KOPT-K1 (cell line): ENCODE data around the gene GTF2H2C.
"Not testable (repeated sequence)": the region's sequence is repeated elsewhere in the genome, so short reads cannot be mapped to it uniquely, and the experiment has no call there.

Experiments used
- H3K27ac ChIP-seq: fragments of 200-600 bp; sonication (generic); 2 replicates; pipeline ENCODE4 v1.5.1; 2016; ENCODE audit warnings: antibody characterized with exemption, mild to moderate bottlenecking, low read depth, low read length; ENCODE audit not compliant: poor library complexity, severe bottlenecking
- H3K36me3 ChIP-seq: fragments of 200-600 bp; sonication (generic); 2 replicates; pipeline ENCODE4 v1.5.1; 2017; ENCODE audit warnings: antibody characterized with exemption, mild to moderate bottlenecking, low read length, moderate library complexity; ENCODE audit not compliant: insufficient read depth
- H3K9me3 ChIP-seq: fragments of 200-600 bp; sonication (generic); 2 replicates; pipeline ENCODE4 v1.5.1; 2017; ENCODE audit warnings: antibody characterized with exemption, low read length, mild to moderate bottlenecking; ENCODE audit not compliant: insufficient read depth, poor library complexity, severe bottlenecking

GTF2H2C gene

GRCh38 chr5:69537911-69538310 is 22.1 kb upstream of the GTF2H2C start:
- not testable (repeated sequence) for H3K36me3 ChIP-seq, H3K9me3 ChIP-seq, H3K27ac ChIP-seq

- not testable (repeated sequence) for H3K27ac ChIP-seq, H3K9me3 ChIP-seq, H3K36me3 ChIP-seq
Measured at GRCh38 chr5:69538735-69539134, 21.3 kb upstream of the GTF2H2C start.

- not testable (repeated sequence) for H3K36me3 ChIP-seq, H3K27ac ChIP-seq, H3K9me3 ChIP-seq
Measured at GRCh38 chr5:69541347-69541746, 18.6 kb upstream of the GTF2H2C start.

- H3K36me3 ChIP-seq, H3K9me3 ChIP-seq, H3K27ac ChIP-seq: not testable (repeated sequence)
Measured at GRCh38 chr5:69542838-69543618, 17.0 kb upstream of the GTF2H2C start.

- not testable (repeated sequence) for H3K36me3 ChIP-seq
Measured at GRCh38 chr5:69544602-69545001, 15.4 kb upstream of the GTF2H2C start.

GRCh38 chr5:69560587-69561431 is 818 bp downstream of the GTF2H2C start:
- H3K36me3 ChIP-seq, H3K27ac ChIP-seq, H3K9me3 ChIP-seq: not testable (repeated sequence)

More at GRCh38 chr5:69544602-69545001, 15.4 kb upstream of the GTF2H2C start:
- not testable (repeated sequence) for H3K27ac ChIP-seq, H3K9me3 ChIP-seq

- not testable (repeated sequence) for H3K36me3 ChIP-seq, H3K9me3 ChIP-seq, H3K27ac ChIP-seq
Measured at GRCh38 chr5:69566172-69566571, 6.2 kb downstream of the GTF2H2C start.

GRCh38 chr5:69568072-69568471 is 8.1 kb downstream of the GTF2H2C start:
- not testable (repeated sequence) for H3K27ac ChIP-seq, H3K9me3 ChIP-seq, H3K36me3 ChIP-seq

GRCh38 chr5:69583356-69583755 is 23.4 kb downstream of the GTF2H2C start:
- not testable (repeated sequence) for H3K9me3 ChIP-seq, H3K36me3 ChIP-seq, H3K27ac ChIP-seq

- not testable (repeated sequence) for H3K36me3 ChIP-seq, H3K27ac ChIP-seq, H3K9me3 ChIP-seq
Measured at GRCh38 chr5:69596114-69596840, 36.3 kb downstream of the GTF2H2C start.

GRCh38 chr5:69601947-69602346 is 42.0 kb downstream of the GTF2H2C start:
- not testable (repeated sequence) for H3K36me3 ChIP-seq, H3K27ac ChIP-seq, H3K9me3 ChIP-seq

GRCh38 chr5:69606839-69607238 is 46.8 kb downstream of the GTF2H2C start:
- H3K27ac ChIP-seq, H3K9me3 ChIP-seq, H3K36me3 ChIP-seq: not testable (repeated sequence)

- H3K36me3 ChIP-seq, H3K27ac ChIP-seq, H3K9me3 ChIP-seq: not testable (repeated sequence)
Measured at GRCh38 chr5:69607750-69608149, 47.8 kb downstream of the GTF2H2C start.

GRCh38 chr5:69608861-69609496 is 49.0 kb downstream of the GTF2H2C start:
- H3K27ac ChIP-seq, H3K9me3 ChIP-seq, H3K36me3 ChIP-seq: not testable (repeated sequence)

- H3K36me3 ChIP-seq, H3K27ac ChIP-seq, H3K9me3 ChIP-seq: not testable (repeated sequence)
Measured at GRCh38 chr5:69614843-69615242, 54.9 kb downstream of the GTF2H2C start.
